ENCODE measurements around the gene IMP3.

GRCh38 chr15:75597667-75598341, 42.2 kb downstream of the IMP3 start:
- TF ChIP-seq CTCF (conservative IDR thresholded peaks at IDR 0.05) (no peak; the same call in 1 of the 2 replicates), ZFX (IDR thresholded peaks at IDR 0.05) (no peak)

All from C4-2B (cell line).